ENCODE data around the gene MYO5C. TPM values are rescaled to one million over a fixed set of nuclear protein-coding genes. Genes with fewer than 3 reads are reported as not detected.
"Not testable (repeated sequence)": the region's sequence is repeated elsewhere in the genome, so short reads cannot be mapped to it uniquely, and the experiment has no call there.

MYO5C gene
- total and polyA plus RNA-seq, 2 of the 8 experiments (the other 6 are each of a cell fraction or from before 2014, with no cell fraction given) = 8.2 to 26.7 TPM

GRCh38 chr15:52170199-52170598, 125.4 kb downstream of the MYO5C start:
- H2BK5ac ChIP-seq (ENCODE audit: low read depth, low read length); H3K36me3 ChIP-seq (ENCODE audit: control insufficient read depth in 2 of 4, insufficient read depth in 4 of 4, low read length in 3 of 4); H3K18ac ChIP-seq (ENCODE audit: extremely low read depth, low read length); H4K8ac ChIP-seq (ENCODE audit: extremely low read depth, insufficient read depth, low read length); H2BK12ac ChIP-seq (ENCODE audit: low read depth, low read length); H4K20me1 ChIP-seq (replicated peaks in 1 of 2; ENCODE audit: control insufficient read depth in 1 of 2, insufficient read depth in 2 of 2, low read length in 2 of 2); DNase-seq (ENCODE audit: low read depth in 1 of 2, low spot score in 2 of 2); H3K4me1 ChIP-seq (replicated peaks in 1 of 4; ENCODE audit: control insufficient read depth in 3 of 4, insufficient read depth in 4 of 4, low read length in 3 of 4); H2AK5ac ChIP-seq (ENCODE audit: low read depth, low read length); H3K27me3 ChIP-seq (replicated peaks in 1 of 4; ENCODE audit: control insufficient read depth in 3 of 4, extremely low read depth in 1 of 4, insufficient read depth in 3 of 4, low read length in 3 of 4); H3K23ac ChIP-seq (ENCODE audit: insufficient read length); H2BK15ac ChIP-seq (ENCODE audit: low read length); FAIRE-seq; H2AFZ ChIP-seq (ENCODE audit: low read length); H3K9ac ChIP-seq (replicated peaks in 1 of 4; ENCODE audit: extremely low read depth in 1 of 4, low read depth in 3 of 4, low read length in 3 of 4); H3K56ac ChIP-seq (replicated peaks; ENCODE audit: insufficient read length, low read depth, low read length); H3K14ac ChIP-seq (ENCODE audit: insufficient read length); H3K23me2 ChIP-seq (ENCODE audit: low read depth, low read length); H3K9me3 ChIP-seq (ENCODE audit: insufficient read depth in 2 of 2, low read depth in 1 of 2, low read length in 1 of 2); H3K27ac ChIP-seq (ENCODE audit: low read depth, low read length); H4K5ac ChIP-seq (ENCODE audit: insufficient read length, low read depth, low read length); H2BK20ac ChIP-seq (ENCODE audit: low read length); H3K4ac ChIP-seq (replicated peaks; ENCODE audit: insufficient read length, low read depth, low read length); H3K79me1 ChIP-seq (ENCODE audit: low read depth, low read length); H2BK120ac ChIP-seq (replicated peaks; ENCODE audit: low read depth, low read length); H3K4me3 ChIP-seq (ENCODE audit: extremely low read depth in 1 of 4, insufficient read depth in 2 of 4, low read depth in 3 of 4, low read length in 4 of 4); H4K91ac ChIP-seq (replicated peaks; ENCODE audit: insufficient read length, low read length); H3K4me2 ChIP-seq (ENCODE audit: insufficient read depth in 1 of 2, low read depth in 2 of 2, low read length in 2 of 2): not testable (repeated sequence)
- ChIA-PET CTCF (ENCODE audit: partially characterized antibody) (interaction anchor here (1.5 to 11.2 kb wide), 6 partner anchors 6 to 57 kb away, joined by 4 to 95 read pairs (median 8); no protein-coding TSS in a partner anchor), POLR2A (ENCODE audit: partially characterized antibody) (interaction anchor here (2.0 kb wide), 1 partner anchor 10 kb away, joined by 9 read pairs; no protein-coding TSS in a partner anchor)
- 94% methylated on average over 3 of the region's 3 CpGs; no CpG with 5 or more reads in 1 of the 2 experiments for WGBS, 2 experiments (ENCODE audit: extremely low coverage in 1 of 2, insufficient coverage in 1 of 2, insufficient read length in 1 of 2, insufficient replicate concordance in 2 of 2, low coverage in 1 of 2, low lambda C conversion rate in 2 of 2, missing lambda C conversion rate in 1 of 2)
- H3K79me2 ChIP-seq (ENCODE audit: control insufficient read depth in 1 of 2, insufficient read depth in 2 of 2, low read length in 2 of 2) = peaks cover 0 to 12% of the 10 kb centered on the region in 2 experiments; a peak in 2 of 4 replicates

GRCh38 chr15:52165494-52166131, 130.0 kb downstream of the MYO5C start:
- not testable (repeated sequence) for H3K36me3 ChIP-seq (ENCODE audit: control insufficient read depth in 2 of 4, insufficient read depth in 4 of 4, low read length in 3 of 4); H3K79me2 ChIP-seq (ENCODE audit: control insufficient read depth in 1 of 2, insufficient read depth in 2 of 2, low read length in 2 of 2); H4K5ac ChIP-seq (ENCODE audit: insufficient read length, low read depth, low read length); H2AFZ ChIP-seq (ENCODE audit: low read length); FAIRE-seq; H3K18ac ChIP-seq (ENCODE audit: extremely low read depth, low read length); H2BK120ac ChIP-seq (replicated peaks; ENCODE audit: low read depth, low read length); H4K8ac ChIP-seq (ENCODE audit: extremely low read depth, insufficient read depth, low read length); H2BK5ac ChIP-seq (ENCODE audit: low read depth, low read length); H3K27ac ChIP-seq (ENCODE audit: low read depth, low read length); H4K20me1 ChIP-seq (replicated peaks in 1 of 2; ENCODE audit: control insufficient read depth in 1 of 2, insufficient read depth in 2 of 2, low read length in 2 of 2); H2BK20ac ChIP-seq (ENCODE audit: low read length); H3K4ac ChIP-seq (replicated peaks; ENCODE audit: insufficient read length, low read depth, low read length); H3K56ac ChIP-seq (replicated peaks; ENCODE audit: insufficient read length, low read depth, low read length); H3K4me2 ChIP-seq (ENCODE audit: insufficient read depth in 1 of 2, low read depth in 2 of 2, low read length in 2 of 2); H3K4me1 ChIP-seq (replicated peaks in 1 of 4; ENCODE audit: control insufficient read depth in 3 of 4, insufficient read depth in 4 of 4, low read length in 3 of 4); H3K14ac ChIP-seq (ENCODE audit: insufficient read length); H3K23ac ChIP-seq (ENCODE audit: insufficient read length); H3K9me3 ChIP-seq (ENCODE audit: insufficient read depth in 2 of 2, low read depth in 1 of 2, low read length in 1 of 2); H2AK5ac ChIP-seq (ENCODE audit: low read depth, low read length); H2BK15ac ChIP-seq (ENCODE audit: low read length); H3K79me1 ChIP-seq (ENCODE audit: low read depth, low read length); H3K27me3 ChIP-seq (replicated peaks in 1 of 4; ENCODE audit: control insufficient read depth in 3 of 4, extremely low read depth in 1 of 4, insufficient read depth in 3 of 4, low read length in 3 of 4); H3K9ac ChIP-seq (replicated peaks in 1 of 4; ENCODE audit: extremely low read depth in 1 of 4, low read depth in 3 of 4, low read length in 3 of 4); H2BK12ac ChIP-seq (ENCODE audit: low read depth, low read length); H3K23me2 ChIP-seq (ENCODE audit: low read depth, low read length); H3K4me3 ChIP-seq (ENCODE audit: extremely low read depth in 1 of 4, insufficient read depth in 2 of 4, low read depth in 3 of 4, low read length in 4 of 4); H4K91ac ChIP-seq (replicated peaks; ENCODE audit: insufficient read length, low read length)
- WGBS, 2 experiments (ENCODE audit: extremely low coverage in 1 of 2, insufficient coverage in 1 of 2, insufficient read length in 1 of 2, insufficient replicate concordance in 2 of 2, low coverage in 1 of 2, low lambda C conversion rate in 2 of 2, missing lambda C conversion rate in 1 of 2) = 93% methylated on average over 5 of the region's 5 CpGs; no CpG with 5 or more reads in 1 of the 2 experiments
- ChIA-PET CTCF (ENCODE audit: partially characterized antibody) (interaction anchor here (0.7 to 7.5 kb wide), 10 partner anchors 10 to 61 kb away, joined by 3 to 95 read pairs (median 7); no protein-coding TSS in a partner anchor), POLR2A (ENCODE audit: partially characterized antibody) (interaction anchor here (2.2 kb wide), 1 partner anchor 14 kb away, joined by 9 read pairs; no protein-coding TSS in a partner anchor)
- DNase-seq (ENCODE audit: low read depth in 1 of 2, low spot score in 2 of 2) = peak in 1 of 2 experiments; percentile 4

Measured in H1 (cell line).